NCI-H1930 (cell line): ENCODE measurements around the gene ZSCAN31.

Experiments used
- DNase-seq, 2 experiments: peaks; one replicate each; lab custom pipeline; 2025; lab: John Stamatoyannopoulos, UW

The ZSCAN31 gene

DNA sequence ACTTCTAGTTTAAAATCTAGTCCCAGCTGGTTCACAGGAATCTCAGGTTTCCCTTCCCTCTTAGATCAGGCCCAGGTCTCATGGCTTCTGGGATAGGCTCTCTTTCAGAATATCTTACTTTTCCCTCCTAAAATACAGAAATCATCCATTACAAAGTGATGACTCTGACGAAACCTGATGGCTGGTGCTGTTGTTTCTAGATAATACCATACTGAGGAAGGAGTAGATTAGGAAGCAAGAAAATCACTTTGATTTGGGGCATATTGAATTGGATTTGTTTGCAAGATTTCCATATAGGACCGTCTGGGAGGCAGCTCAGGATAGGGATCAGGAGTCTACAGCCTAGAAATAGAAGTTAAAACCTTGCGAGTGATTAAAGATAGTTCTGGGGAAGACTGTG is 17.4 kb upstream of the ZSCAN31 start:
- no peak for DNase-seq

GRCh38 chr6:28351493-28351925 is 15.6 kb upstream of the ZSCAN31 start:
- DNase-seq = no peak

DNA sequence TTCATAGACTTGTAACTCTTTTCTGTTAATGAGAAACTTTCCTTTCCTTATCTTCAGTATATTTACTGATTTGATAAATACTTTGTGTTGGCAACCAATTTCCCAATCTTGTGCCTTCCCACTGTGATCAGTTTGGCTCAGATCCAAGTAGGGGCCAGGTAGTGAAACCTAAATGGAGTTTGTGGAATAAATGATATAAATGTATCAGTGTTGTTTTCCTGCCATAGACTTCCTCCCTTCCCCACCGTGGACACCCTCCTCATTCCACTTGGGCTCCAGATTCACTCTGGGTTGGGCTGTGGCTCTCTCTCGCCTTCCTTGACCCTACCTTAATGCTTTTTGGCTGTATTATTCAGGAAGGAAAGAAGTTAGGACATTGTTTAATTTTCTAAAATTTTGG is 15.1 kb upstream of the ZSCAN31 start:
- no peak for DNase-seq

DNA sequence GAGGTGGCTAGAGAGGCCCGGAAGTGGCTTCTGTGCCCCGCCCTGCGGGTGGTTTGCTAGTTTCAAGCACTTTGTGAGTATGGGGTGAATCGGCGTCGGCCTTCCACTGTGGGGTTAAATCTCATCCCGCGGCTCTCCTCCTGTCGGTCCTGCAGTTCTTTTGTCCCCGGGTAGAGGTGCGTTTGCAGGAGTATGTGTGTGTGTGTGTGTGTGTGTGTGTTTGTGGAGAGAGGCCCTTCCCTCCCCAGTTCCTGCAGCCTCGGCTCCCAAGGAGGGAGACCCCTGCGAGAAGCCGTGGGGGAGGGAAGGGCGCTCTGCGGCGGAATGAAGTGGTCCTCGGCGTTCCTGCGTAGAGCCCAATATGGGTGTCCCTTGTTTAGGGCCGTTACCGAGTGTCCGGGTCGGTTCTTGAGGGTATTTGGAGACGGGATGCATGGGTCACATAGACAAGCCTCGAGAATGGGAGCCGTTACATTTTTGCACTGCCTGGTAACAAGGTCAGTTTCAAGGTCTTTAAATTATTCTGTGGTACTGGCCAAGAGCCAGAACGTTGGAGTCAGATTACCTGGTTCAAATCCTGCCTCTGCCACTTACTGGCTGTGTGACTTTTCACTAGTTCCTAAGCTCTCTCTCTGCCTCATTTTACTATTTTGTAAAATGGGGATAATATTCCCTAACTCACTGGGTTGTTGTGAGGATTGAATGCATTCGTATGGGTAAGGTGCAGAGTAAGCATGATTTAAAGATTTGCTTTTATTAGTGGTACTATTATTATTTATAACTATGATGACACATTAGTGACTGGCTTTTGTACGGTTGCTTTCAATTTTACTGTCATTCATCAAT is 14.2 kb upstream of the ZSCAN31 start, which contains the start of gene ZKSCAN3:
TSS of gene ZKSCAN3 (plus strand) at position 56 of the 846 bp plus-strand sequence. CDS start 9,640 bp downstream, outside the sequence.
- peak; percentile 69 to 71 for DNase-seq

- no peak for DNase-seq
These were observed 13.5 kb upstream of the ZSCAN31 start for GRCh38 chr6:28349344-28349891.

- no peak for DNase-seq
These were observed 11.2 kb upstream of the ZSCAN31 start for GRCh38 chr6:28347119-28347518.

- DNase-seq = no peak
These were observed 9.3 kb upstream of the ZSCAN31 start for GRCh38 chr6:28345201-28345600.

DNA sequence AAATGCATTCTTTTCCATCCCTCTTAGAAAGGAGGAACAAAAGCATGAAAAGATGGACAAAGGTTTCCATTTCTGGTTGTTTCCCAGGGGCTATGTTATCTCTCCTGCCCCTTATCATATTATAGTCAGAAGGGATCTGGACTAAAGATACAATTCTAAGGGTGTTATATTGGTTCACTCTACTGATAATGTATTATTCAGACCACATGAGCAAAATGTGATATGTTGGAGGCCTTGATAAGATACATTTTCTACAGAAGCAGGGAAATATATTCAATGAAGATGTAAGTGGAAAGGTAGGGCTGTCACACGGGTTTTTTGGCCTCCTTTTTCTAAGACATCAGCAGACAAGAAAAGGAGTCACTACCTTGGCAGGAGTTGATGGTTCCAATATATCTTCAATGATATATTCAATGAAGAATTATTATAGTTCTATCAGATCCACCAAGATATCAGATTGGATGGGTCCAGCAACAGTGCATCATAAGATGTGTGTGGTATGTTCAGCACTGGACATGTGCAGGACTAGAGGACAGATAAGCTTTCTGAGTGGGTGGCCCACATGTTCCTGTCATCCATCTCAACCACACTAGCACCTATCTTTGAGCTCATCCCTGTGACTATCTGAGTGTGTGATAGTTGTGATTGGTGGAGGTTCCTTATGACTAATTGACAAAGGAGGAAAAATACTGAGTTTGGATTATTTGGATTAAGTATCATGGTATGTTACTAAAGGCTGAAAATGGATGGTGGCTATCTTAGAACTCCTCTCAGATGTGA is 8.1 kb upstream of the ZSCAN31 start:
- DNase-seq = no peak

DNA sequence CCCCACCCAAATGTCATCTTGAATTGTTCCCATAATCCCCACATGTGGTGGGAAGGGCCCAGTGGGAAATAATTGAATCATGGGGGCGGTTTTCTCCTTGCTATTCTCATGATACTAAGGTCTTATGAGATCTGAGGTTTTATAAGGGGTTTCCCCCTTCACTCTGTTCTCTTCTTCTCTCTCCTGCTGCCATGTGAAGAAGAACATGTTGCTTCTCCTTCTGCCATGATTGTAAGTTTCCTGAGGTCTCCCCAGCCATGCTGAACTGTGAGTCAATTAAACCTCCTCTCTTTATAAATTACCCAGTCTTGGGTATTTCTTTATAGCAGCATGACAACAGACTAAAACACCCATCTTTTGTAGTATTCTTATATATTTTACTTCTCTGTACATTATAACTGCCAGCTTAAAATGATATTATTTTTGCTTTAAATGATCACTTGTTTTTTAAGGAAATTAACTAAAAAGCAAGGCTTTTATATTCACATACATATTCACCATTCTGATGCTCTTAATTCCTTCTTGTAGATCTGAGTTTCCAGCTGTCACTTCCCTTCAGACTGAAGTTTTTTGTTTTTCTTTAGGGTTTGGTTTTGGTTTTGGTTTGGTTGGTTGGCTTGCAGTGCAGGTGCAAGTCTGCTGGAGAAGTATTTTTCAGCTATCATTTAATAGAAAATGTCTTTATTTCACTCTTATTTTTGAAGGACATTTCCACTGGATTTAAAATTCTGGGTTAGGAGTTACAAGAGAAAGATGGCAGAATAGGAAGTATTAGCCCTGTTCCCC is 4.6 kb upstream of the ZSCAN31 start:
- DNase-seq = no peak

DNA sequence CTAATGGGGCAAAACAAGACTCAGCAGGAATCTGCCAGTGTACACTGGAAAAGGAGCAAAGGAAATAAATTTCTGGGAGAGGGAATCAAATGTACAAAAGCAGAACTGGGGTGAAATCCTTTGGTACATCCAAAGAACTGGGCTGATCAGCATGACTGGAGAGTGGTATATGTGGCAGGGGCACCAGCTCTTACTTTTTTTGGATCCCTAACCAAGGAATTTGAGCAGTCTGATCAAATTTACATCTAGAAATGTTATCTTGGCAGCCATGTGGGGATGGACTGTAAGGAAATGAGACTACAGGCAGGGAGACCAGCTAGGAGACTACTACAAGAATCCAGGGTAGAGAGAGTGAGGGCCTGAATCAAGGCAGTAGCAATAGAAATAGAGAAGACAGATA is 1.2 kb upstream of the ZSCAN31 start:
- no peak for DNase-seq

DNA sequence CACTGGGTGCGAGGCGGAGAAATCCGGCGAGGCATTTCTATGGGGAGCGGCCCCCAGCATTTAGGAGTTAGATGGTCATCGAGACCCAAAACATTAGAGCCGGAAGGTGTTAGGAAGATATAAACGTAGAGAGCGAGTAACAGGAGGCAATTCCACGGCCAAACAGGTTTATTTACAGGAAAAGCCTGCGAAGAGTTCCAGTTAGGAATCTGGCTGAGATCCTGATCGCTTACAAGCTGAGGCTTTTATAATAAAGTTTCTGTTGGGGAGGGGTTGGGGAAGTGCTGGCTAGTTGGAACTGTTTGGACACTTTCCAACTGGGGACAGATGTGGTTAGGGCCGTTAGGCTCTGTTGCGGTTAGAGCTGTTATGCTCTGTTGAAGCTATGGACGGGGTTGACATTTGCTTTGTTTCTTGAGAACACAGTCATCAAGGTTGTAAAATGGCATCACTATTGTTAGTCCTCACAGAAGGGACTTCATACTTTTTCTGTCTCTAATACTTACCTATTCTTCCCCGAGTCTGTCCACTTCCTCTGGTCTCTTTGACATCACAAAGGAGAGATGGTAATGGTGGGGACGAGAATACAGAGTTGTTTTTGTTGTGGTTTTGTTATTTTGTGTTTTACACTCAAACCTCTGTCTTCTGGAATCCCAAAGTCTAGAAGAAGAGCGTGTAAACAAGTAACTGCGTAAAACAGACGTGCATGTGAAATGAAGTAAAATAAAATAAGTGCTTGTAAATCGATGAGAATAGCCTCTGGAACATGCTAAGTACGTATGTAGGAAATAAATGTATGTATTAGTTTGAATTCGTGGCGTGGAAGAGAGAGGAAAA is 554 bp upstream of the ZSCAN31 start:
- DNase-seq = no peak

GRCh38 chr6:28335040-28335563 is 846 bp downstream of the ZSCAN31 start:
- DNase-seq = no peak

DNA sequence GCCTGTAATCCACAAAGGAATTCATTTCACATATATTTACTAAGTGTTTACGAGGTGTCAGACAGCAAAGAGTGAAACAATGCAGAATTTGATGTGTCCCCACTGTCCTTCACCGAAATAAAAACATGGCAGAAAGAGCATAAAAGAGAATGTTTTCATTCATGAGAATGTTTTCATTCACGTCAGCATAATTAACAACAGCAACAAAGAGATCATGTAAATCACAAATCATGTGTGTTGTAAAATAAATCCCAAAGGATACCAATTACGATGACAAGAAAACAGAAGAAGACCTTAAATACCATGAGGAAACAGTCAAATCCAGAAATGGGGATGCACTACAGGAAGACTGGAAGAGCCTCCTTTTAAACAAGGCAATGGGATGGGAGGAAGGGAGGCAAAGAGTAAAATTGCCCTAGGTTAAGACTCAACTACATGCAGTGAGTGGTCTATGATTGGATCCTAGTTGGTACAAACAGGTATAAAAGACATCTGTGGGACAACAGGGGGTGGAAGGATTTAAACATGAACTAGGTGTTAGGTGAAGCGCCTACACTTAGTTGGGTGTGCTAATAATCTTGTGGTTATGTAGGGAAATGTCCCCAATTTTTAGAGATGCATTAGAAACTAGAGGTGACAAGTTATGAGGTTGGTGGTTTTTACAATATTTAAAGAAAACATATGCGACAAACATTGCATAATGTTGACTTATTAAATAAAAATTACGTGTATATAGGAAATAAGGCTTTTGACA is 1.5 kb downstream of the ZSCAN31 start:
- DNase-seq = no peak

DNA sequence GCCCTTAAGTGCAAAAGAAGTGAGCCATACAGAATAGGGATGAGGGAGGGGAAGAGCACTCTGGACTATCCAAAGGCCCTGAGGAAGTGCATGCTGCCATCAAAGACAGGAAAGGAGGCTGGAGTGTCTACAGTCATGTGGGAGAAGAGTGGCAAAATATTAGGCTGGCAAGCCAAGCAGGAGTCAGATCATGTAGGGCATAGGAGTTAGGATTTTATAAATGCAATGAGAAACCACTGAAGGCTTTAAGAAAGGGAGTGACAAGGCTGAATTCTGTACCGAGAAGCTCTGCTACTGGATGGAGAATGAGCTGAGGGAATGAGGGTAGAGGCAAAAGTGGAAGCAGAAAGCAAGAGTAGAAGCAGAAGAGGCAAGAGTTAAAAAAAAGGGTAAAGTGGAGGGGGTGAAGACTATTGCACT is 2.3 kb downstream of the ZSCAN31 start:
- DNase-seq = no peak

- no peak for DNase-seq
These were observed 2.9 kb downstream of the ZSCAN31 start for GRCh38 chr6:28333047-28333446.

- DNase-seq = no peak
These were observed 5.9 kb downstream of the ZSCAN31 start for GRCh38 chr6:28330041-28330440.

DNA sequence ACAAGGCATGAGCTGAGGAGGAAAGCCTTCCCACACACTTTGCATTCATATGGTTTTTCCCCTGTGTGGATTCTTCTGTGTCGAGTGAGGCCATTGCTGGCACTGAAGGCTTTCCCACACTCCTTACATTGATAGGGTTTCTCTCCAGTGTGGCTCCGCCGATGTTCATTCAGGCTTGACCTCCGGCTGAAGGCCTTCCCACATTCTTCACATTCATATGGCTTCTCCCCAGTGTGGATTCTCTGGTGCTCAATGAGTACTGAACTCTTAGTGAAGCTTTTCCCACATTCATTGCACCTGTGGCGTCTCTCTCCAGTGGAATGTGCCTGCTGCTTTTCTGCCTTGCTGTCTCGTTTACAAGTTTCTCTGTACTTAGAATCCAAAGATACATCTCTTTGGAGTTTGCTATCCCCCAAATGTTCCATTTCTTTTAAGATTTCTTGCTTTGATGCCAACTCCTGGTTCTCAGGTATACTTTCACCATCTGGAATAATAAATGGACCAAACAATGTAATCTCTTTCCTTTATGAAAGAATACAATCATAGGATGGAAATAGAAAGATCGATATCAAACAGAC is 9.5 kb downstream of the ZSCAN31 start:
- DNase-seq = no peak

GRCh38 chr6:28323813-28324424 is 12.0 kb downstream of the ZSCAN31 start:
- no peak for DNase-seq

DNA sequence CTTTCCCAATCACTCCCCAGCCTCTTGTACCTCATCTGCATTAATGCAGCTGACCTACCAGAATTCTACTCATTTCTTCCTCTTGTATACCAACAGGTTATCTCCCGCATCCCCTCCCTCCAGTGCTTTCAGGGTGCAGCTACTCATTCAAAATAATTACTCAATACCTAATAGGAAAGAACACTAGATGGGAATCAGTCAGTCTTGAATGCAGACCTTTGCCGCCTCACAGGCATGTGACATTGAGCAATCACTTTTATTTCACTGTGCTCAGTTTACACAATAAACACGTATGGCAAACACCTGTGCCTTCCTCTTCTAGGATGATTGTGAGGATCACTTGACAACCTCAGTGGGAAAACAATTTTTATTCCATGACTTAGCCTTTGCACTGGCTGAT is 13.3 kb downstream of the ZSCAN31 start:
- no peak for DNase-seq
